ENCODE measurements around the gene NCBP1. TPM values are rescaled to one million over a fixed set of nuclear protein-coding genes. Genes with fewer than 3 reads are reported as not detected.

Gene NCBP1
- total and polyA plus RNA-seq, 4 donors: 3.5 to 24.0 (median 15.5) TPM

Other genes with a start within 250 kb of the NCBP1 start
- gene TDRD7, start 221.7 kb upstream of the NCBP1 start, total RNA-seq: 10 to 100 TPM; 17.0 to 17.6 TPM
- 10 to 100 TPM in 1 of 2 donors, 1 to 10 TPM in 1; 8.0 to 10.0 TPM for gene TDRD7, start 221.7 kb upstream of the NCBP1 start, polyA plus RNA-seq
- gene TMOD1, start 132.2 kb upstream of the NCBP1 start, total RNA-seq: 10 to 100 TPM; 24.5 to 56.6 TPM
- 100 to 1,000 TPM in 1 of 2 donors, 10 to 100 TPM in 1; 26.2 to 102 TPM for gene TMOD1, start 132.2 kb upstream of the NCBP1 start, polyA plus RNA-seq
- gene TSTD2, start 453 bp upstream of the NCBP1 start, total RNA-seq: 10 to 100 TPM; 22.7 to 27.2 TPM
- gene TSTD2, start 453 bp upstream of the NCBP1 start, polyA plus RNA-seq: 10 to 100 TPM in 1 of 2 donors, 1 to 10 TPM in 1; 5.8 to 13.4 TPM
- gene XPA, start 63.5 kb downstream of the NCBP1 start, total RNA-seq: 10 to 100 TPM; 15.3 to 23.4 TPM
- gene XPA, start 63.5 kb downstream of the NCBP1 start, polyA plus RNA-seq: 10 to 100 TPM; 25.2 to 33.1 TPM
- gene FOXE1, start 219.4 kb downstream of the NCBP1 start, total RNA-seq: not detected
- gene FOXE1, start 219.4 kb downstream of the NCBP1 start, polyA plus RNA-seq: not detected